ENCODE measurements around the gene KCNQ1OT1. TPM values are rescaled to one million over a fixed set of nuclear protein-coding genes. Genes with fewer than 3 reads are reported as not detected.

Gene KCNQ1OT1
- polyA plus RNA-seq, 6 donors from 2014 or later, result 0.08 to 0.28 (median 0.12) TPM

DNA sequence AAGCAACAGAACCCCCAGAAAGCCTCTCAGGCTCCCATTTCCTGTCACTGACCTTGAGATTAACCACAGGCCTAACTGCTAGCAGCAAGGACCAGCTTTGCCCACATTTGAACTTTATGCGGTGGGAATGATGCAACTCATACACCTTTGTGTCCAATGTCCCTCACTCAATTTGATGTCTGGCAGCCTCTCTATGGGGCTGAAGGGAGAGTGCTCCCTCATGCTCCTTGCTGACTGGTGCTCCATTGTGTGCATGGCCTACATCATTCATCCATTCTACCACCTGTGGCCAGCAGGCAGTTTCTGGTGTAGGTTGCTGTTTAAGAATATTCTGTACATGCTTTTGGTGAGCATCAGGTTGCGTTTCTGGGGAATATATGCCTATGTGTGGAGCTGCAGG lies 31.9 kb downstream of the KCNQ1OT1 start:
- Mint-ChIP-seq H3K27ac (no peak overlapping the region), H3K27me3 (no peaks in the 10 kb centered on the region), H3K4me3 (no peak overlapping the region), H3K36me3 (peaks cover 0 to 14% of the 10 kb centered on the region in 2 donors), H3K9me3 (no peaks in the 10 kb centered on the region), H3K4me1 (peaks cover 2 to 20% (median 17%) of the 10 kb centered on the region in 3 donors)
- DNase-seq (no peak), ATAC-seq (ENCODE audit: low read depth in 2 of 2) (no peak)

DNA sequence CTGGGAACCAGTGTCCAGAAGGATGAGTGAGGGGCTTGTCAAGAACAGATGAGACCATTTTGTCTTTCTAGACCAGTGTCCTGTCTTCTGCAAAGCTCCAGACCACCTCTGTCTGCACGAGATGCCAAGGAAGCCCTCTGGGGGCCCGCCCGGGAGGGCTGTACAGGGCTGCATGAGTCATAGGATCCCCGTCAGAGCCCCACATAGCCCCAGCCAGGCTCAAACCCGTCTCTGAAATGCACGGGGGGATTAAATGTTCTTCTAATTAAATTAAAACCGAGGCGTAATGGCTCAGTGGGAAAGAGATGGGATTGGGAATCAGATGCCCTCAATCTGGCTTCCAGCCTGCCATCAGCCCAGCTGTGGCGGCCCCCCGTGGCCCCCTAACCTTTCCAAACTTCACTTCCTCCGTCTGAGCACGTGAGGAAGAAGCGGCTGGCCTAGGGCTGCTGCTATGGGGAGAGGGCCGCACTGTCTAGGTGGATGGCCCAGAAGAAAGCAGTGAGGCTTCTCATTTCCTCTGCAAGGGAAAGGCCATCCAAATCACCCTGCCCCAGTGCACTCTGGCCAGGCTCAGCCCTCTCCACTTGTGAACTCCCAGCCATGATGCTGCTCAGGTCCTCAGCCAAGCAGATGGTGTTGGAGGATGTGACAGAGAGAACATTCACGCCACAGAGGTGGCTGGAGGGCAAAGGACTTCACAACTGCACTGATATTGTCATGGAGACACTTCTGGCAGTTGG lies 32.8 kb downstream of the KCNQ1OT1 start:
- peaks cover 2 to 20% (median 17%) of the 10 kb centered on the region in 3 donors for H3K4me1 Mint-ChIP-seq
- DNase-seq (no peak), ATAC-seq (ENCODE audit: low read depth in 2 of 2) (no peak)
- peaks cover 0 to 14% of the 10 kb centered on the region in 2 donors for H3K36me3 Mint-ChIP-seq
- no peak overlapping the region for H3K27ac Mint-ChIP-seq
- no peaks in the 10 kb centered on the region for H3K27me3 Mint-ChIP-seq
- H3K9me3 Mint-ChIP-seq, result no peaks in the 10 kb centered on the region
- no peak overlapping the region for H3K4me3 Mint-ChIP-seq

DNA sequence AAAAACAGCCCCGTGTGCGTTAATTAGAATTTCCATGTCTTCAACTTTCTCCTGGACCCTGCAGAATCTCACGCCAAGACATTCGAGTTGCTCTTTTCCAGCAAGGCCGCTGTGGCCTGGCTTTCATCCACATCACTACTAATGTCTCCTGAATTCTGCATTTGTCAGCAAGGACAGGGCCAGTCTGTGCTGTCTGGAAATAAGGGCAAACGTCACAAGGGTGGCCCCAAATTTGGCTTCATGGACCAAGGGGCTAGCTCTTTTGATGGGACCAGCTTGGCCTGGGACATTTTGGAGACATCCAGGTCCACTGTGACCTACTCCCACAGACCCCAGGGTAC lies 33.4 kb downstream of the KCNQ1OT1 start:
- ATAC-seq (ENCODE audit: low read depth in 2 of 2) (no peak), DNase-seq (no peak)
- H3K9me3 Mint-ChIP-seq, result no peaks in the 10 kb centered on the region
- H3K4me3 Mint-ChIP-seq, result no peak overlapping the region
- no peak overlapping the region for H3K27ac Mint-ChIP-seq
- peaks cover 0 to 14% of the 10 kb centered on the region in 2 donors for H3K36me3 Mint-ChIP-seq
- no peaks in the 10 kb centered on the region for H3K27me3 Mint-ChIP-seq
- peaks cover 0 to 19% (median 17%) of the 10 kb centered on the region in 3 donors for H3K4me1 Mint-ChIP-seq

DNA sequence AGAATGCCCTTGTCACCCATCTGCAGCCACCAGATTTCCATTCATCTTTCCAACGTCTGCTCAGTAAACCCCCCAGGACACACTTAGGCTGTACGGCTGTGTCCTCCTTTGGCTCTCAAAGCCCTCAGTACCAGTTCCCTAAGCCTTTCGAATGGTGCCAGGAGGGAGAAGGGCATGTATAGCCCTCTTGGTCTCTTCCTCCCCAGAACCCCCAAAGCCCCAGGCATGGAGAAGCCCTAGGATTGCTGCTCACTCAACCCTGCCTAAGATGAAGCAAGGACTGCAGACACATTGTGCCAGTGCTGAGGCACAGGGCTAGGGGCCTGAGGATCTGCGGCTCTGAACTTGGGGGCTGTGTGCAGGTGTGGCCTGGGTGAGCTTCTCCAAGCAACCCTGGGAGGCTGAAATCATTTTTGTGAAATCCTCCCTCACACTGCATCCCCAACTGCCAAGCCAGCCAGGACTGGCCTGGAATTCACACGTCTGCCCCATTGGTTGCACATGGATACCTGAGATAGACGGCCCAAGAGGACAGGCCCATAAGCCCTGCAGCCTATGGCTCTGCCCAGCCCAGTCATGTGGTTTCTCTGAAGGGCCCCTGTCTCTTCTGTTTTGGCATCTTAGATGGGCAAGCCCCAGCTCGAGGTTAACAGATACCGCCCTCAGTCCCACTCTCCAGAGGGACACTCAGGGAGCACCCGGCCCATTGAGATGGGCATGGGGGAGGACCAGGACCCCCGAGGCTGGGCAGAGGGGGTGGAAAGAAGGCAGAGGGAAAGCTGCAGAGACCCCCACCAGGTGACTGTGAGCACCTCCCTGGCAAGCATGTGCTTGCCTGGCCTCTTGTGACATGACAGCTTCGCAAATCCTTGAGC lies 34.0 kb downstream of the KCNQ1OT1 start:
- H3K9me3 Mint-ChIP-seq, result peaks cover 0 to 5% (median 3%) of the 10 kb centered on the region in 7 donors
- no peak for DNase-seq
- H3K4me1 Mint-ChIP-seq, result peaks cover 0 to 13% (median 12%) of the 10 kb centered on the region in 3 donors
- peaks cover 5 to 19% of the 10 kb centered on the region in 2 donors for H3K36me3 Mint-ChIP-seq
- no peak overlapping the region for H3K4me3 Mint-ChIP-seq
- no peaks in the 10 kb centered on the region for H3K27me3 Mint-ChIP-seq
- H3K27ac Mint-ChIP-seq, result no peak overlapping the region
- no peak for ATAC-seq (ENCODE audit: low read depth in 2 of 2)

DNA sequence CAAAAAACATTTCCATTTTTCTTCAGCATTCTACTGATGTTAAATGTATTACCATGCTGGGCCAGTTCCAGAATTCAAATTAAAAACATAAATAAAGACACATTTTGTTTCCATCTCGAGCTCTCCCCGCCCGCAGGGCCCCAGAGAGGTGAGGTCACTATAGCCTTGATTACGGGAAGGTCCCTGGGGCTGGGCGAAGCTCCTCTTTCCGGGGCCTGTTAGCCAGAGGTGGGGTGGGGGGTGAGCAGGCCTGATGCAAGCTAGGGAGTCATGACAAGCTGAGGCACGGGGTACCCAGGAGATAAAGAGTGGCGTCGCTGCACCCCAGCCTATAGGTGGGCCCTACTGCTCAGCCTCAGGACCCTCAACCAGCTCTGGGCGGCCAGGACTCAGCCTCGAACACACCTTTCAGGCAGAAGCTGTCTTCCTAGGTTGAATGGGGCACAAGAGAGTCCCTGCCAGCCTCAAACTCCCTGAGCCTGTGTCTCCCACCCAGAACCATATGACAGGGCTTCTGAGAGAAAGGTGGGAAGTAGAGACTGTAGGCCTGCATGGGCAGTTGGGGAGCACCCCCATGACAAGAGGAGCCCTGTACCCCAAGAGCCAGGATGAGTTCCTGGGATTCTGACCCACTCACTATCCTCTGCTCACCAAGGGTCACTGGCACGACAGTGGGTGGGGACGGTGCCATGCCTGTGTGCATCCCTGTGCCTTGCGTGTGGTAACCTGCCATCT lies 34.8 kb downstream of the KCNQ1OT1 start:
- no peak for ATAC-seq (ENCODE audit: low read depth in 2 of 2)
- no peak overlapping the region for H3K27ac Mint-ChIP-seq
- DNase-seq, result no peak
- no peaks in the 10 kb centered on the region for H3K27me3 Mint-ChIP-seq
- peaks cover 11 to 19% of the 10 kb centered on the region in 2 donors for H3K36me3 Mint-ChIP-seq
- peaks cover 0 to 13% (median 9%) of the 10 kb centered on the region in 7 donors for H3K9me3 Mint-ChIP-seq
- no peak overlapping the region for H3K4me3 Mint-ChIP-seq
- H3K4me1 Mint-ChIP-seq, result peaks cover 0 to 7% (median 5%) of the 10 kb centered on the region in 3 donors

DNA sequence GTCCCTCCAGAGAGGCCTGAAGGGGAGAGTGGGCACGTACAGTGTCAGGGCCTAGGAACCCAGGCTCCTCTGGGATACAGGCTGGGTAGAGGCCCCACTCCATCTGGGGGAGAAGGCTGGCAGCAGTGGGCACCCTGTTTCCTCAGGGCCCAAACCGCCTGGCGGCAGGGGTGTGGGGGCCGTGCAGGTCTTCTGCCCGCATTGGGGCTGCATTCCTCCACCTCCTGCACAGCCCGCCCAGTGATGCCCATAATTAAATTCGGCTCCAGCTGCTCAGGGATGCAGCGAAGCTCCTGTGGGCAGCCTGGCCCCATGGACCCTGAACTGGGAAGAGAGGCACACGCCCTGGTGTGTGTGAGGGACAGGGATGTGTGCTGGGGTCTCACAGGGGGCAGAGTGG lies 35.4 kb downstream of the KCNQ1OT1 start:
- H3K4me1 Mint-ChIP-seq, result peaks cover 0 to 4% (median under 1%) of the 10 kb centered on the region in 3 donors
- ATAC-seq (ENCODE audit: low read depth in 2 of 2) (no peak), DNase-seq (no peak)
- H3K4me3 Mint-ChIP-seq, result no peak overlapping the region
- H3K27ac Mint-ChIP-seq, result no peak overlapping the region
- H3K9me3 Mint-ChIP-seq, result peaks cover 0 to 17% (median 11%) of the 10 kb centered on the region in 7 donors
- peaks cover 12 to 17% of the 10 kb centered on the region in 2 donors for H3K36me3 Mint-ChIP-seq
- H3K27me3 Mint-ChIP-seq, result no peaks in the 10 kb centered on the region

DNA sequence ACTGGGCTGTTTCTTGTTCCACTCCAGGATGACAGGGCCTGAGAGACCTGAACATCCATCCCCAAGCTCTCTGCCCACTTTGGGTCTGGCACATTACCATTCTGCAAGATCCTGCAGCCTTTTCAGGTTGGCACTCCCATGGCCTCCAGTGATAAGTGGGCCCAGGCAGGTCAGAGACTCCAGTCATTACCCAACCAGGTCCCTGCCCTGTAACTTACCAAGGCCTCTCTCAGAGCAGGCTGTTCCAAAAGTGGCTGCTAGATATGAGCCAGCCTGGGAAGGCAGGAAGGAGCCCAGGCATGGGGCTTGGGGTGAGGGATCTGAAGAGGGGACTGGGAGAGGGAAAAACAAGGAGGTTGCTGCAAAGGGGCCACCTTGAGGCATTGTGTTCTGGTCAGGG lies 35.9 kb downstream of the KCNQ1OT1 start:
- DNase-seq (no peak), ATAC-seq (ENCODE audit: low read depth in 2 of 2) (no peak)
- Mint-ChIP-seq H3K9me3 (peaks cover 2 to 21% (median 12%) of the 10 kb centered on the region in 7 donors), H3K27me3 (no peaks in the 10 kb centered on the region), H3K4me1 (peaks cover 0 to 4% (median 0%) of the 10 kb centered on the region in 3 donors), H3K36me3 (peaks cover 17 to 22% of the 10 kb centered on the region in 2 donors), H3K4me3 (no peak overlapping the region), H3K27ac (no peak overlapping the region)

DNA sequence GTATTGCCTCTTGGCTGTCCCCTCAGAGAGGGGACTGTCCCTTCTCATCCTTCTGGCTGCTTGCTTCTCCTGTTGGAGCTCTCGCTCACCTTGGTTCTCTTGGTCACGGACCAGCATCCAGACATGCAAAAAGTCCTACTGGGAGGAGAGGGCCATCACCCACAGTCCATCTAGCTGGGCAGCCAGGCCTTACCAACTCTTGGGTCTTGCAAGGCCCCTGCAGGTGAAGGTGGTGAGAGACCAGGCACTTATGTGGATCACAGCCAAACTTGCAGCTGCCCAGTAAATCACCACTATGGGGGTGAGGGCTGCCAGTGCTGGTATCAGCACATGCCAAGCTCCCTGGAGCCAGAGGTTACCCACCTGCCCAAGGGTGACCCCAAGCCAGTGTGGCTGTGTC lies 36.3 kb downstream of the KCNQ1OT1 start:
- Mint-ChIP-seq H3K36me3 (peaks cover 20 to 26% of the 10 kb centered on the region in 2 donors), H3K4me3 (no peak overlapping the region), H3K27ac (no peak overlapping the region), H3K27me3 (no peaks in the 10 kb centered on the region), H3K9me3 (peaks cover 3 to 25% (median 16%) of the 10 kb centered on the region in 7 donors), H3K4me1 (peaks cover 0 to 4% (median 0%) of the 10 kb centered on the region in 3 donors)
- ATAC-seq (ENCODE audit: low read depth in 2 of 2) (no peak), DNase-seq (no peak)

DNA sequence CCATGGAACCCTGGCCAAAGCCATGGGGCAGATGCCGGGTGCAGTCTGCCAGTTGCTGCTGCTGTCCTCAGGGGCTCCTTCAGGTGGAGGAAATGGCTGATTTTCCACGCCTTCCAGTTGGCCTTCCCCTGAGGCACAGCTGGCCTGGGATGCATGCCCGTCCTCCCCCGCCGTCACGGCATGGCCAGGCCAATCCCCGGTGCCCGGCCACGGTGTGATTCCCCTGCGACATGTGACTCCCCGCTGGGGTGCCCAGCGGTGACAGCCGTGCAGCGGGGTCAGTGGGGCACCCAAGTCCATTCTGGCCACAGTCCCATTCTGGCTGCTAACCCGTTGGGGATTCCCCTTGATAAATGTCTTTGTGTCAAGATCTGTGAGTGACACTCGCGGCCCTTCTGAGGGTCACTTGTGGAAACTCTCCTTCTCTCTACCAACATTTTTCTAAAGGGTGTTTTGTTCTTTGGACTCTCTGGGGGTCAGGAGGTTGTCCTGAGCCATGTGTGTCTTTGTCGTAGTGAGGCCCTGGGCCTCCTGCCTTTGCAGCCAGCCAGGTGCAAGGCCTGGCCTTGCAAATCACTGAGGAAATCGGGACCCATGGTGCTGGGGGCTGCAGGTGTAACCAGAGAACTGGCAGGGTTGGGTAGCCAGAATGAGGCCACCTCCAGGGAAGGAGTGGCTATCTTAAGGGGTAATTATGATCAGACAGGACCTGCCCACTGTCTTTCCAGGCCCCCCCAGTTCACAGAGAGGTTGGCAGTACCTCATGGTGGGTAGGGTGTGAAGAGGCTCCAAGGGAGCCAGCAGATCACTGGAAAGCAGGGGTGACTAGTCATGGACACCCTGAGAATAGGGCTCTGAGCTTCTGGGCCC lies 37.1 kb downstream of the KCNQ1OT1 start:
- no peaks in the 10 kb centered on the region for H3K27me3 Mint-ChIP-seq
- ATAC-seq (ENCODE audit: low read depth in 2 of 2) (no peak), DNase-seq (no peak)
- H3K9me3 Mint-ChIP-seq, result peaks cover 3 to 30% (median 17%) of the 10 kb centered on the region in 7 donors
- no peak overlapping the region for H3K4me3 Mint-ChIP-seq
- no peak overlapping the region for H3K27ac Mint-ChIP-seq
- H3K36me3 Mint-ChIP-seq, result peaks cover 21 to 28% of the 10 kb centered on the region in 2 donors
- H3K4me1 Mint-ChIP-seq, result peaks cover 0 to 4% (median 0%) of the 10 kb centered on the region in 3 donors

DNA sequence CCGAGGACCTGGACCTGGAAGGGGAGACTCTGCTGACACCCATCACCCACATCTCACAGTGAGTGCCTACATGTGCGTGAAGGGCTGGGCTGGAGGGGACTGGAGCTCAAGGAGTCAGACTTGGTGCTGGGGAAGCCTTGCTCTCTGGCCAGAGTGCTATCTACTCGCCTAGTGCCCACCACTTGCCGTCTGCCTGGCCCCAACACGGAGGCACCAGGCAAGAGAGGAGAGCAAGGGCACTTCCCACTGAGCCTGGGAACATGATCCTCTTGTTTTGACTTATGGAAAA lies 37.8 kb downstream of the KCNQ1OT1 start:
- Mint-ChIP-seq H3K4me3 (no peak overlapping the region), H3K36me3 (peaks cover 25 to 31% of the 10 kb centered on the region in 2 donors), H3K27me3 (no peaks in the 10 kb centered on the region), H3K9me3 (peaks cover 4 to 30% (median 17%) of the 10 kb centered on the region in 7 donors), H3K27ac (no peak overlapping the region), H3K4me1 (peaks cover 0 to 4% (median 0%) of the 10 kb centered on the region in 3 donors)
- ATAC-seq (ENCODE audit: low read depth in 2 of 2) (no peak), DNase-seq (no peak)

DNA sequence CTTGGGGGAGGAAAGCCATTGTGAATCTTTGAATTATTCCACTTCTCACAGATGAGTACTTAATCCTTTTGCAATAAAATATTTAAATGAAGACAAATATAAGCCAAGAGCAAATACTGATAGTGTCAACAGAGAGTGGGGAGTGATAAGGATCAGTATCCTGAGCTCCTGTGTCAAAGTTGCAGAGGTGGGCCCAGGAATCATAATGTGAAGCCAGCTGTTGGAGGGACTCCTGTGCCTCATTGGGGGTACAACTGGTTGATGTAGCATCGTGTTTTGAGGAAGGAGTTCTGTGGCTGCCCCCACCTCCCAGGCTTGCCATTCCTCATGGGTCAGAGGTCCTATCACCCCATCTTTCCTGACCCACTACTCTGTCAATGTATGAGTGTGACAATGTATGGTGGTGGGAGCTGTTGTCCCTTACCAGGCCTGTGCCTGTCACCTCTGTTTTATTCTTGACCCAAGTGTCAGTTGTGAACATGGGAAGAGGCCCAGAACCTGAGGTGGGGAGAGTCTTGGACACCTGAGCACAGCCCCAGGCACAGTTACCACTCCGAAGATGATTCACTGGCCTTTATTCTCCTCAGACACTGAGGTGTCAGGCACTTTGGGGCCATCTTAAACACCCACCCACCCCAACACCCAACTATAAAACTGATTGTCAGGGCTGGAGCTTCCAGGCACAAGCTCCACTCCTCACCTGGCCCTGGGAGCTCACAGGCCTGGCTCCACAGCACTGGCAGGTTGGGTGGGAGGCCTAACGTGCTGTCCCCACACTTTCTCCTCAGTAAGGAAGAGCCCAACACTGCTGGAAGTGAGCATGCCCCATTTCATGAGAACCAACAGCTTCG lies 38.4 kb downstream of the KCNQ1OT1 start:
- no peak for DNase-seq
- Mint-ChIP-seq H3K4me1 (peaks cover 0 to 6% (median 1%) of the 10 kb centered on the region in 3 donors), H3K27me3 (no peaks in the 10 kb centered on the region), H3K4me3 (no peak overlapping the region), H3K27ac (no peak overlapping the region), H3K9me3 (peaks cover 4 to 30% (median 17%) of the 10 kb centered on the region in 7 donors), H3K36me3 (peaks cover 25 to 37% of the 10 kb centered on the region in 2 donors)
- no peak for ATAC-seq (ENCODE audit: low read depth in 2 of 2)

DNA sequence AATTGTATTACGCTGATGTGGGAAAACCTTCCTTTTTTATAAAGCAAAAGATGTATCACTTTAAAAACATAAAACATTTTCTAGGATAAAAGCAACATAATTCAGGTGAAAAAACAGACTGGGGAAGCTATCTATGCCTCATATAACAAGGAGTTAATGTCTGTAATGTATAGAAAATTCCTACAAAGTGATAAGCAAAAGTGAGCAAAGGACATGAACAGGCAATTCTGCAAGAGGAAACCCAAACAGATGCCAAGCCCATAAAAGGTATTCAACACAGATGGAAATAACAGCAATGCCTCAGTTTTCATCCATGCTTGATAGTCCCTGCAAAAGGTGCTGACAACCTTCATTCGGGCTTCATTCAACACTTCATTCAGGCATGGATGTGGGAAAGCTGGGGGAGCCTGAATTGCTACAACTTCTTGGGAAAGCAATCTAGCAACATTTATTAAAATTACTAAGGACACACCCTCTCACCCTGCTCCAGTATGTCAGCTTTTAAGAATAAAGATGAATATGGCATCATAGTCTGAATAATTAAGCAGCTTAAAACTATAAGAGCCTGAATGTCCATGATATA lies 39.3 kb downstream of the KCNQ1OT1 start:
- H3K4me1 Mint-ChIP-seq, result peaks cover 5 to 9% (median 7%) of the 10 kb centered on the region in 3 donors
- no peak overlapping the region for H3K4me3 Mint-ChIP-seq
- H3K36me3 Mint-ChIP-seq, result peaks cover 25 to 42% of the 10 kb centered on the region in 2 donors

More for the DNA sequence above, 39.3 kb downstream of the KCNQ1OT1 start:
- H3K9me3 Mint-ChIP-seq, result peaks cover 4 to 30% (median 17%) of the 10 kb centered on the region in 7 donors
- ATAC-seq (ENCODE audit: low read depth in 2 of 2) (no peak), DNase-seq (no peak)
- H3K27ac Mint-ChIP-seq, result no peak overlapping the region
- H3K27me3 Mint-ChIP-seq, result peaks cover 0 to 8% (median 0%) of the 10 kb centered on the region in 3 donors

Data from naive B cell (primary cell).